Endothelial cell of hepatic sinusoid (primary cell): Measurements from ENCODE around the gene BMAL1.

Source experiments
- in situ Hi-C: cut with HindIII; loops from 2 replicates; pipeline ENCODE4 v1.10.0; 2017; ENCODE audit warnings: low sequenced_read_pairs

Gene BMAL1

GRCh38 chr11:13260963-13261588, 16.5 kb upstream of the BMAL1 start:
- in situ Hi-C loops, result loop anchor here (5.0 kb wide), 2 partner anchors 36 to 54 kb away; no protein-coding TSS in a partner anchor

GRCh38 chr11:13261591-13262061, 16.0 kb upstream of the BMAL1 start:
- in situ Hi-C loops, result loop anchor here (5.0 kb wide), 2 partner anchors 36 to 54 kb away; no protein-coding TSS in a partner anchor

- in situ Hi-C loops, result loop anchor here (5.0 kb wide), 2 partner anchors 35 to 55 kb away; no protein-coding TSS in a partner anchor
Observed at GRCh38 chr11:13262096-13262495, 15.5 kb upstream of the BMAL1 start.

- in situ Hi-C loops, result no loop called here
Observed at GRCh38 chr11:13268791-13269190, 8.8 kb upstream of the BMAL1 start.

GRCh38 chr11:13269775-13270174, 7.8 kb upstream of the BMAL1 start:
- in situ Hi-C loops, result no loop called here

GRCh38 chr11:13271060-13271693, 6.4 kb upstream of the BMAL1 start:
- in situ Hi-C loops, result no loop called here

GRCh38 chr11:13276454-13276831, 1.1 kb upstream of the BMAL1 start:
- in situ Hi-C loops, result no loop called here

- in situ Hi-C loops, result no loop called here
Observed at GRCh38 chr11:13276832-13277767, 490 bp upstream of the BMAL1 start.

GRCh38 chr11:13278609-13279486, 1.3 kb downstream of the BMAL1 start:
- in situ Hi-C loops, result no loop called here

- in situ Hi-C loops, result no loop called here
Observed at GRCh38 chr11:13279487-13279834, 1.9 kb downstream of the BMAL1 start.

GRCh38 chr11:13280092-13280722, 2.6 kb downstream of the BMAL1 start:
- in situ Hi-C loops, result no loop called here

- in situ Hi-C loops, result no loop called here
Observed at GRCh38 chr11:13280777-13281176, 3.2 kb downstream of the BMAL1 start.

GRCh38 chr11:13283636-13284035, 6.0 kb downstream of the BMAL1 start:
- in situ Hi-C loops, result no loop called here

- in situ Hi-C loops, result no loop called here
Observed at GRCh38 chr11:13284776-13285588, 7.4 kb downstream of the BMAL1 start.

- in situ Hi-C loops, result no loop called here
Observed at GRCh38 chr11:13286279-13286821, 8.8 kb downstream of the BMAL1 start.

GRCh38 chr11:13287036-13287435, 9.4 kb downstream of the BMAL1 start:
- in situ Hi-C loops, result no loop called here

GRCh38 chr11:13287681-13288080, 10.1 kb downstream of the BMAL1 start:
- in situ Hi-C loops, result no loop called here

- in situ Hi-C loops, result no loop called here
Observed at GRCh38 chr11:13288375-13289029, 10.9 kb downstream of the BMAL1 start.
